ENCODE data around the gene PDE6H.

PDE6H gene

GRCh38 chr12:14979468-14979867 lies 6.6 kb downstream of the PDE6H start:
- no peak overlapping the region for H3K9ac ChIP-seq (ENCODE audit: low read depth, low read length, poor library complexity, severe bottlenecking)
- no peaks in the 10 kb centered on the region for H3K36me3 ChIP-seq (ENCODE audit: insufficient read depth, low read length)
- no peak overlapping the region for H2AFZ ChIP-seq (ENCODE audit: low read length)
- H3K9me3 ChIP-seq (ENCODE audit: insufficient read depth, low read depth, low read length): no peaks in the 10 kb centered on the region
- H4K20me1 ChIP-seq (ENCODE audit: insufficient read depth, low read length, poor library complexity, severe bottlenecking): no peaks in the 10 kb centered on the region
- H3K9me2 ChIP-seq (replicated peaks; ENCODE audit: low read depth, low read length): no peaks in the 10 kb centered on the region
- H3K4me3 ChIP-seq (ENCODE audit: low read length, poor library complexity, severe bottlenecking): no peak overlapping the region
- no peak overlapping the region for H3K4me2 ChIP-seq (ENCODE audit: low read depth, low read length, poor library complexity, severe bottlenecking)
- peaks cover 52% of the 10 kb centered on the region for H3K4me1 ChIP-seq (ENCODE audit: insufficient read depth, low read length, poor library complexity, severe bottlenecking)
- no peaks in the 10 kb centered on the region for H3K79me2 ChIP-seq (ENCODE audit: insufficient read depth, low read length)
- H3F3A ChIP-seq (ENCODE audit: low read depth): no peaks in the 10 kb centered on the region
- H3K27me3 ChIP-seq (ENCODE audit: insufficient read depth, low read length, poor library complexity, severe bottlenecking): no peaks in the 10 kb centered on the region
- TF ChIP-seq CTCF (conservative IDR thresholded peaks at IDR 0.05; ENCODE audit: low read length) (no peak), EZH2phosphoT487 (IDR thresholded peaks at IDR 0.05; ENCODE audit: borderline replicate concordance) (no peak)

- Histone ChIP-seq H2AFZ (ENCODE audit: low read length) (no peak overlapping the region), H4K20me1 (ENCODE audit: insufficient read depth, low read length, poor library complexity, severe bottlenecking) (no peaks in the 10 kb centered on the region), H3K9me3 (ENCODE audit: insufficient read depth, low read depth, low read length) (no peaks in the 10 kb centered on the region), H3K36me3 (ENCODE audit: insufficient read depth, low read length) (no peaks in the 10 kb centered on the region), H3K4me3 (ENCODE audit: low read length, poor library complexity, severe bottlenecking) (no peak overlapping the region), H3K9ac (ENCODE audit: low read depth, low read length, poor library complexity, severe bottlenecking) (no peak overlapping the region), H3F3A (ENCODE audit: low read depth) (no peaks in the 10 kb centered on the region), H3K9me2 (replicated peaks; ENCODE audit: low read depth, low read length) (no peaks in the 10 kb centered on the region), H3K4me1 (ENCODE audit: insufficient read depth, low read length, poor library complexity, severe bottlenecking) (peaks cover 59% of the 10 kb centered on the region), H3K27me3 (ENCODE audit: insufficient read depth, low read length, poor library complexity, severe bottlenecking) (no peaks in the 10 kb centered on the region), H3K4me2 (ENCODE audit: low read depth, low read length, poor library complexity, severe bottlenecking) (no peak overlapping the region), H3K79me2 (ENCODE audit: insufficient read depth, low read length) (no peaks in the 10 kb centered on the region)
- TF ChIP-seq CTCF (conservative IDR thresholded peaks at IDR 0.05; ENCODE audit: low read length) (no peak), EZH2phosphoT487 (IDR thresholded peaks at IDR 0.05; ENCODE audit: borderline replicate concordance) (no peak)
Measured at GRCh38 chr12:14981049-14981448, 8.2 kb downstream of the PDE6H start.

GRCh38 chr12:14982562-14982961 lies 9.7 kb downstream of the PDE6H start:
- H4K20me1 ChIP-seq (ENCODE audit: insufficient read depth, low read length, poor library complexity, severe bottlenecking): no peaks in the 10 kb centered on the region
- H3K9me2 ChIP-seq (replicated peaks; ENCODE audit: low read depth, low read length): no peaks in the 10 kb centered on the region
- peak overlapping the region; percentile 23 for H3K4me2 ChIP-seq (ENCODE audit: low read depth, low read length, poor library complexity, severe bottlenecking)

More at GRCh38 chr12:14982562-14982961, 9.7 kb downstream of the PDE6H start:
- no peak overlapping the region for H3K4me3 ChIP-seq (ENCODE audit: low read length, poor library complexity, severe bottlenecking)
- H3K9me3 ChIP-seq (ENCODE audit: insufficient read depth, low read depth, low read length): no peaks in the 10 kb centered on the region
- peak overlapping the region; percentile 25 for H3K9ac ChIP-seq (ENCODE audit: low read depth, low read length, poor library complexity, severe bottlenecking)
- H3K36me3 ChIP-seq (ENCODE audit: insufficient read depth, low read length): no peaks in the 10 kb centered on the region
- H3K27me3 ChIP-seq (ENCODE audit: insufficient read depth, low read length, poor library complexity, severe bottlenecking): no peaks in the 10 kb centered on the region
- H3K79me2 ChIP-seq (ENCODE audit: insufficient read depth, low read length): no peaks in the 10 kb centered on the region
- H3F3A ChIP-seq (ENCODE audit: low read depth): no peaks in the 10 kb centered on the region
- TF ChIP-seq EZH2phosphoT487 (IDR thresholded peaks at IDR 0.05; ENCODE audit: borderline replicate concordance) (no peak), CTCF (conservative IDR thresholded peaks at IDR 0.05; ENCODE audit: low read length) (no peak)
- peak overlapping the region; percentile 63 for H2AFZ ChIP-seq (ENCODE audit: low read length)
- H3K4me1 ChIP-seq (ENCODE audit: insufficient read depth, low read length, poor library complexity, severe bottlenecking): peaks cover 59% of the 10 kb centered on the region

All from Loucy (cell line).